Heart right ventricle (tissue), 16 donors: ENCODE results near the gene FAM20B. TPM values are rescaled to one million over a fixed set of nuclear protein-coding genes. Genes with fewer than 3 reads are reported as not detected.

Experiments used
- ATAC-seq, 8 donors: fragments of 200-7000 bp; cut with Tn5 transposase; one replicate each; pipeline ENCODE4 v1.9.1; 2020; ENCODE audit warnings: mild to moderate bottlenecking in 8 of 8, moderate library complexity in 8 of 8, moderate number of reproducible peaks in 1 of 8
- DNase-seq, 2 donors: peaks; one replicate each; pipeline ENCODE4 v3.0.0-alpha.2; 2020
- H3K27ac ChIP-seq, 10 donors: fragments of 200-600 bp; sonication (generic) in 2 of 10; one replicate each; pipeline versions ENCODE4 v1.5.0 to v1.8.0; 2020 to 2022; ENCODE audit warnings: mild to moderate bottlenecking in 3 of 10
- H3K27me3 ChIP-seq, 7 donors: fragments of 200-600 bp; one replicate each; pipeline ENCODE4 v1.8.0; 2021 to 2022; ENCODE audit warnings: mild to moderate bottlenecking in 2 of 7
- H3K36me3 ChIP-seq, 9 donors: fragments of 200-600 bp; sonication (generic) in 1 of 9; one replicate each; pipeline versions ENCODE4 v1.5.0 to v1.8.0; 2020 to 2022; ENCODE audit warnings: mild to moderate bottlenecking in 2 of 9
- H3K4me1 ChIP-seq, 9 donors: fragments of 200-600 bp; sonication (generic) in 1 of 9; one replicate each; pipeline versions ENCODE4 v1.5.0 to v1.8.0; 2020 to 2022; ENCODE audit warnings: mild to moderate bottlenecking in 4 of 9
- H3K4me3 ChIP-seq, 10 donors: fragments of 200-600 bp; sonication (generic) in 2 of 10; one replicate each; pipeline versions ENCODE4 v1.5.0 to v1.8.0; 2020 to 2022; ENCODE audit warnings: mild to moderate bottlenecking in 7 of 10, moderate library complexity in 2 of 10
- H3K9me3 ChIP-seq, 11 donors: fragments of 200-600 bp in 10 of 11; sonication (generic) in 2 of 11; one replicate each; pipeline versions ENCODE4 v1.5.0 to v1.8.0; 2013 to 2022; ENCODE audit warnings: mild to moderate bottlenecking in 2 of 11, control low read depth in 1 of 11, moderate library complexity in 1 of 11
- CTCF ChIP-seq, 9 donors: fragments of 200-600 bp; sonication (generic) in 2 of 9; IDR thresholded peaks; one replicate each; pipeline versions ENCODE4 v1.5.0 to v1.8.0; 2021 to 2022; ENCODE audit warnings: antibody characterized with exemption in 9 of 9, mild to moderate bottlenecking in 5 of 9, moderate library complexity in 1 of 9
- WGBS, 2 donors: extraction: QIAGEN DNeasy Blood & Tissue Kit; methylation state at CpG; one replicate each; pipeline ENCODE4 v1.1.7; 2013; ENCODE audit warnings: inconsistent platforms in 1 of 2; 5-methylcytosine and 5-hydroxymethylcytosine counted together
- intact Hi-C, 10 donors: fragments of 100-400 bp; cut with DNase I; formaldehyde crosslinking; loops; one replicate each; pipeline versions ENCODE4 v1.11.1 to v1.14.2; 2022
- polyA plus RNA-seq, 2 donors: library from polyadenylated mRNA; stranded (reverse); fragments of 200-250 nt; gene quantifications; one replicate each; pipeline ENCODE4 v1.2.3, GENCODE V29; 2013
- total RNA-seq, 10 donors: library from RNA; stranded (reverse); fragmentation: NEBNext Ultra II Directional in 3 of 10; extraction: Animal tissue kit (Norgen Biotek cat#: 25700) in 3 of 10; gene quantifications; one replicate each; pipeline versions ENCODE4 v1.2.1 to v1.2.4, GENCODE V29; 2021 to 2023
- donor health status: Arrhythmogenic right ventricular cardiomyopathy.
- donor health status: ischemic (EF 13 %, LVEDD 7.1; RV severe dilation, severe dysfunction).
- donor health status: healthy with polysubstance abuse.
- donor health status: DM: no; HTN: yes; CAD: no.
- donor health status: DM: no; HTN: no; CAD: no.
- donor health status: ischemic (EF 25% LVEDD 6.9; RV normal size, moderate dysfunction).
- donor health status: ischemic (EF 25% LVEDD 5.7; RV mildly dilated, moderate dysfunction).
- donor health status: healthy.
- donor health status: DM: yes; HTN: yes; CAD: no.
- donor health status: Ischemic cardiomyopathy.
- donor health status: ischemic (EF 35%, LVEDD 5.7; RV mildly dilated, moderate dysfunction).
- donor health status: nonischemic (EF 11% LVEDD 7.7; RV severe dilation, severe dysfunction).
- donor health status: DM: yes; HTN: yes; CAD: no.
- donor health status: PGD.
- donor health status: ischemic (EF 29% LVEDD 5.4; RV normal size, mild dysfunction).
- donor health status: nonischemic (EF 23%, LVEDD 6.1; RV moderate dilation, normal function).

The FAM20B gene
- total and polyA plus RNA-seq, 12 donors: 11.9 to 63.4 (median 50.3) TPM

GRCh38 chr1:179030130-179030529 is 4.4 kb downstream of the FAM20B start:
- no peaks in the 10 kb centered on the region for H3K36me3 ChIP-seq
- TF ChIP-seq CTCF (IDR thresholded peaks at IDR 0.05): no peak
- no peaks in the 10 kb centered on the region for H3K27me3 ChIP-seq
- peak overlapping the region in 5 of 10 donors; percentile 3 to 45 (median 36) for H3K27ac ChIP-seq
- whole genome bisulfite sequencing, 2 donors: 29 to 47% methylated on average over 5 of the region's 5 CpGs
- intact Hi-C loops: no loop called here
- no peak overlapping the region for H3K4me3 ChIP-seq
- DNase-seq (no peak), ATAC-seq (no peak)
- H3K9me3 ChIP-seq: no peaks in the 10 kb centered on the region
- peaks cover 0 to 88% (median 76%) of the 10 kb centered on the region in 9 donors for H3K4me1 ChIP-seq

DNA sequence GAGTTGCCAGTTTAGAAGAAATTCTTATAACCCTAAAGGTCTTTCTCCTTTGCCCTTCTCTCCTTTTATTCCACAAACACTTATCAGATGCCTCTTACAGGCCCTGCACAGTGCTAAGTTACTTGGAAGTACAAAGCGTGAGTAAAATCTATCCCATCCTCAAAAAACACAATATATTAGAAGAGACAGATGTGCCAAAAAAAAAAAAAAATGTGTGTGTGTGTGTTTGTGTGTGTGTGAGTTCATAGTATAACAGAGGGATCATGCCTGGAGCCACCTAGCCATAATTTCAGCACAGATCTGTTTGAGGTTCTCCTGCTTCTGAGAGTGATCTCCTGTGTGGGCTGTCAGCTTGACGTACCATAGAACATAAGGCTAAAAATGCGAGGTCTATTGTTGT is 5.0 kb downstream of the FAM20B start:
- H3K9me3 ChIP-seq: no peaks in the 10 kb centered on the region
- peak overlapping the region in 3 of 10 donors; percentile 32 to 45 (median 37) for H3K27ac ChIP-seq
- peaks cover 0 to 88% (median 77%) of the 10 kb centered on the region in 9 donors for H3K4me1 ChIP-seq
- no peaks in the 10 kb centered on the region for H3K36me3 ChIP-seq
- H3K4me3 ChIP-seq: no peak overlapping the region
- no peak for ATAC-seq
- WGBS, 2 donors: 81 to 83% methylated on average over 3 of the region's 3 CpGs
- no peak for DNase-seq
- no peaks in the 10 kb centered on the region for H3K27me3 ChIP-seq
- no peak for TF ChIP-seq CTCF (IDR thresholded peaks at IDR 0.05)
- intact Hi-C loops: no loop called here

DNA sequence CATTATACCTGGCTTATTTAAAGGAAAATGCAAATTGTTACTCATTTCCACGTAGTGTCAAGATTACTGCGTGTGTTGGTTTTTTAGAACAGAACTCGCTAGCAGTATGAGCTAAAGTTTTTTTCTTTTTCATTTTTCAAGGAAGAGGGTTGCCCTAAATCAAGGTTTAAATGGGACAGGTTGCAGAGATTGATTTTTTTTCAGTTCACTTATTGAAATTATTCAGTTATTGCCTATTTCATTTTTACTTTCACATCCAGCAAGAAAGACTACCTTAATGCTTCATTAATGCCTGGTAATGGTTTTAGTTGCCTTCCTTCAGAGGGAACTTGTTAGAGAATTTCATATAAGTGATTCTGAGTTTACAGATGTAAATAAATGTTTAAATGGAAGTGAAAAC is 5.6 kb downstream of the FAM20B start:
- TF ChIP-seq CTCF (IDR thresholded peaks at IDR 0.05): no peak
- ATAC-seq (no peak), DNase-seq (no peak)
- no peaks in the 10 kb centered on the region for H3K27me3 ChIP-seq
- H3K4me1 ChIP-seq: peaks cover 0 to 91% (median 77%) of the 10 kb centered on the region in 9 donors
- peak overlapping the region in 2 of 10 donors; percentile 32 to 37 for H3K27ac ChIP-seq
- WGBS, 2 donors: 86 to 91% methylated on average over 3 of the region's 3 CpGs
- intact Hi-C loops: no loop called here
- H3K36me3 ChIP-seq: no peaks in the 10 kb centered on the region
- no peak overlapping the region for H3K4me3 ChIP-seq
- no peaks in the 10 kb centered on the region for H3K9me3 ChIP-seq

- ATAC-seq (no peak), DNase-seq (no peak)
- TF ChIP-seq CTCF (IDR thresholded peaks at IDR 0.05): no peak
- Histone ChIP-seq H3K4me1 (peaks cover 0 to 94% (median 73%) of the 10 kb centered on the region in 9 donors), H3K4me3 (no peak overlapping the region), H3K27me3 (no peaks in the 10 kb centered on the region), H3K36me3 (no peaks in the 10 kb centered on the region), H3K27ac (peak overlapping the region in 1 of 10 donors; percentile 37), H3K9me3 (no peaks in the 10 kb centered on the region)
- intact Hi-C loops: no loop called here
- 20 to 26% methylated on average over 1 of the region's 1 CpG for WGBS, 2 donors
Observed at GRCh38 chr1:179031855-179032513, 6.3 kb downstream of the FAM20B start.
